Heart right ventricle (tissue), 16 donors: ENCODE results near the gene SPHKAP. TPM values are rescaled to one million over a fixed set of nuclear protein-coding genes. Genes with fewer than 3 reads are reported as not detected.

Source experiments
- ATAC-seq, 8 donors: fragments of 200-7000 bp; cut with Tn5 transposase; one replicate each; pipeline ENCODE4 v1.9.1; 2020; ENCODE audit warnings: mild to moderate bottlenecking in 8 of 8, moderate library complexity in 8 of 8, moderate number of reproducible peaks in 1 of 8
- DNase-seq, 2 donors: peaks; one replicate each; pipeline ENCODE4 v3.0.0-alpha.2; 2020
- H3K27ac ChIP-seq, 10 donors: fragments of 200-600 bp; sonication (generic) in 2 of 10; one replicate each; pipeline versions ENCODE4 v1.5.0 to v1.8.0; 2020 to 2022; ENCODE audit warnings: mild to moderate bottlenecking in 3 of 10
- H3K27me3 ChIP-seq, 7 donors: fragments of 200-600 bp; one replicate each; pipeline ENCODE4 v1.8.0; 2021 to 2022; ENCODE audit warnings: mild to moderate bottlenecking in 2 of 7
- H3K36me3 ChIP-seq, 9 donors: fragments of 200-600 bp; sonication (generic) in 1 of 9; one replicate each; pipeline versions ENCODE4 v1.5.0 to v1.8.0; 2020 to 2022; ENCODE audit warnings: mild to moderate bottlenecking in 2 of 9
- H3K4me1 ChIP-seq, 9 donors: fragments of 200-600 bp; sonication (generic) in 1 of 9; one replicate each; pipeline versions ENCODE4 v1.5.0 to v1.8.0; 2020 to 2022; ENCODE audit warnings: mild to moderate bottlenecking in 4 of 9
- H3K4me3 ChIP-seq, 10 donors: fragments of 200-600 bp; sonication (generic) in 2 of 10; one replicate each; pipeline versions ENCODE4 v1.5.0 to v1.8.0; 2020 to 2022; ENCODE audit warnings: mild to moderate bottlenecking in 7 of 10, moderate library complexity in 2 of 10
- H3K9me3 ChIP-seq, 11 donors: fragments of 200-600 bp in 10 of 11; sonication (generic) in 2 of 11; one replicate each; pipeline versions ENCODE4 v1.5.0 to v1.8.0; 2013 to 2022; ENCODE audit warnings: mild to moderate bottlenecking in 2 of 11, control low read depth in 1 of 11, moderate library complexity in 1 of 11
- WGBS, 2 donors: extraction: QIAGEN DNeasy Blood & Tissue Kit; methylation state at CpG; one replicate each; pipeline ENCODE4 v1.1.7; 2013; ENCODE audit warnings: inconsistent platforms in 1 of 2; 5-methylcytosine and 5-hydroxymethylcytosine counted together
- intact Hi-C, 10 donors: fragments of 100-400 bp; cut with DNase I; formaldehyde crosslinking; loops; one replicate each; pipeline versions ENCODE4 v1.11.1 to v1.14.2; 2022
- polyA plus RNA-seq, 2 donors: library from polyadenylated mRNA; stranded (reverse); fragments of 200-250 nt; gene quantifications; one replicate each; pipeline ENCODE4 v1.2.3, GENCODE V29; 2013
- total RNA-seq, 10 donors: library from RNA; stranded (reverse); fragmentation: NEBNext Ultra II Directional in 3 of 10; extraction: Animal tissue kit (Norgen Biotek cat#: 25700) in 3 of 10; gene quantifications; one replicate each; pipeline versions ENCODE4 v1.2.1 to v1.2.4, GENCODE V29; 2021 to 2023
- TF ChIP-seq, protein P1 (sequence below), 9 donors: fragments of 200-600 bp; sonication (generic) in 2 of 9; IDR thresholded peaks; one replicate each; pipeline versions ENCODE4 v1.5.0 to v1.8.0; 2021 to 2022; ENCODE audit warnings: antibody characterized with exemption in 9 of 9, mild to moderate bottlenecking in 5 of 9, moderate library complexity in 1 of 9
- donor health status: Arrhythmogenic right ventricular cardiomyopathy.
- donor health status: ischemic (EF 13 %, LVEDD 7.1; RV severe dilation, severe dysfunction).
- donor health status: healthy with polysubstance abuse.
- donor health status: DM: no; HTN: yes; CAD: no.
- donor health status: DM: no; HTN: no; CAD: no.
- donor health status: ischemic (EF 25% LVEDD 6.9; RV normal size, moderate dysfunction).
- donor health status: ischemic (EF 25% LVEDD 5.7; RV mildly dilated, moderate dysfunction).
- donor health status: healthy.
- donor health status: DM: yes; HTN: yes; CAD: no.
- donor health status: Ischemic cardiomyopathy.
- donor health status: ischemic (EF 35%, LVEDD 5.7; RV mildly dilated, moderate dysfunction).
- donor health status: nonischemic (EF 11% LVEDD 7.7; RV severe dilation, severe dysfunction).
- donor health status: DM: yes; HTN: yes; CAD: no.
- donor health status: PGD.
- donor health status: ischemic (EF 29% LVEDD 5.4; RV normal size, mild dysfunction).
- donor health status: nonischemic (EF 23%, LVEDD 6.1; RV moderate dilation, normal function).

The SPHKAP gene
- total and polyA plus RNA-seq, 12 donors: 4.7 to 151 (median 101) TPM

DNA sequence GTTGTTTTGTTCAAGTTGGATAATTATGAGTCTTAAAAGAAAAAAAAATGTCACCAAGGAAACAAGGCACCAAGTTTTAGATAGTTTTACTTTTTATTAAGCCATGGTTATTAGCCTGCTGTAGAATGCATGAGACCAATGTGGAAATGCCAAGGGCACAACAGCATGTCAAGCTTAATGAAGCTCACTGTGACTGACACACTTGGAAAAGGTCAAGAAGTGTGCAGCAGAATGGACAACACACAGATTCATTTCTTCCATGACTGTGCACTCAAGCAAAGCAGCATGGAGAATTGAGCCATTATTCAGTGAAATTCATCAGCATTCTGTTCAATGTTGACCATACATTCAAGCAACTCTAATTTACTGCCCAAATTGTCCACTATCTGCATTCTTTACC is 23.6 kb downstream of the SPHKAP start:
- TF ChIP-seq, protein P1, sequence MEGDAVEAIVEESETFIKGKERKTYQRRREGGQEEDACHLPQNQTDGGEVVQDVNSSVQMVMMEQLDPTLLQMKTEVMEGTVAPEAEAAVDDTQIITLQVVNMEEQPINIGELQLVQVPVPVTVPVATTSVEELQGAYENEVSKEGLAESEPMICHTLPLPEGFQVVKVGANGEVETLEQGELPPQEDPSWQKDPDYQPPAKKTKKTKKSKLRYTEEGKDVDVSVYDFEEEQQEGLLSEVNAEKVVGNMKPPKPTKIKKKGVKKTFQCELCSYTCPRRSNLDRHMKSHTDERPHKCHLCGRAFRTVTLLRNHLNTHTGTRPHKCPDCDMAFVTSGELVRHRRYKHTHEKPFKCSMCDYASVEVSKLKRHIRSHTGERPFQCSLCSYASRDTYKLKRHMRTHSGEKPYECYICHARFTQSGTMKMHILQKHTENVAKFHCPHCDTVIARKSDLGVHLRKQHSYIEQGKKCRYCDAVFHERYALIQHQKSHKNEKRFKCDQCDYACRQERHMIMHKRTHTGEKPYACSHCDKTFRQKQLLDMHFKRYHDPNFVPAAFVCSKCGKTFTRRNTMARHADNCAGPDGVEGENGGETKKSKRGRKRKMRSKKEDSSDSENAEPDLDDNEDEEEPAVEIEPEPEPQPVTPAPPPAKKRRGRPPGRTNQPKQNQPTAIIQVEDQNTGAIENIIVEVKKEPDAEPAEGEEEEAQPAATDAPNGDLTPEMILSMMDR (IDR thresholded peaks at IDR 0.05): no peak
- Histone ChIP-seq H3K4me1 (peaks cover 0 to 3% (median 0%) of the 10 kb centered on the region in 9 donors), H3K27me3 (no peaks in the 10 kb centered on the region), H3K36me3 (no peaks in the 10 kb centered on the region), H3K9me3 (peaks cover 0 to 30% (median 0%) of the 10 kb centered on the region in 11 donors), H3K27ac (no peak overlapping the region), H3K4me3 (no peak overlapping the region)
- DNase-seq (no peak), ATAC-seq (no peak)
- intact Hi-C loops: no loop called here

DNA sequence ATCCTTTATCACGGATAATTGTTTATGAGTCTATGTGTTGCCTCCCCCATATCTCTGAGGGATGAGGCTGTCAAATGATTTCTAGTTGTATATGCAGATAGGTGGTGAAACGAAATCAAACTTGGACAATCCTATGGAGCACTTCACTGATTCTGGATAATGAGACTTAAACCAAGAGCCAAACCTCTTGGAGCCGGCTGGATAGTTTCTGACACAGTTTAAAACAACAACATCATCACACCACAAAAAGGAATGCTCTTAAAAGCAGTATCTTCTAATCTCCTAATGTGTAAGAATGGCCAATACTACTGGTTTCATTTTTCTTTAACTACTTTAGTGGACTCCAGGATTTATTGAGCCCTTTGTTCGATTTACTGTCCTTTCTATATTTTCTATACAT is 36.5 kb downstream of the SPHKAP start:
- 33 to 36% methylated on average over 4 of the region's 4 CpGs for WGBS, 2 donors
- ATAC-seq (no peak), DNase-seq (no peak)
- H3K36me3 ChIP-seq: no peaks in the 10 kb centered on the region
- no peaks in the 10 kb centered on the region for H3K9me3 ChIP-seq
- no peak overlapping the region for H3K4me3 ChIP-seq
- peaks cover 0 to 10% (median 0%) of the 10 kb centered on the region in 9 donors for H3K4me1 ChIP-seq
- no peak overlapping the region for H3K27ac ChIP-seq
- TF ChIP-seq, protein P1 (IDR thresholded peaks at IDR 0.05): no peak
- intact Hi-C loops: no loop called here
- no peaks in the 10 kb centered on the region for H3K27me3 ChIP-seq

DNA sequence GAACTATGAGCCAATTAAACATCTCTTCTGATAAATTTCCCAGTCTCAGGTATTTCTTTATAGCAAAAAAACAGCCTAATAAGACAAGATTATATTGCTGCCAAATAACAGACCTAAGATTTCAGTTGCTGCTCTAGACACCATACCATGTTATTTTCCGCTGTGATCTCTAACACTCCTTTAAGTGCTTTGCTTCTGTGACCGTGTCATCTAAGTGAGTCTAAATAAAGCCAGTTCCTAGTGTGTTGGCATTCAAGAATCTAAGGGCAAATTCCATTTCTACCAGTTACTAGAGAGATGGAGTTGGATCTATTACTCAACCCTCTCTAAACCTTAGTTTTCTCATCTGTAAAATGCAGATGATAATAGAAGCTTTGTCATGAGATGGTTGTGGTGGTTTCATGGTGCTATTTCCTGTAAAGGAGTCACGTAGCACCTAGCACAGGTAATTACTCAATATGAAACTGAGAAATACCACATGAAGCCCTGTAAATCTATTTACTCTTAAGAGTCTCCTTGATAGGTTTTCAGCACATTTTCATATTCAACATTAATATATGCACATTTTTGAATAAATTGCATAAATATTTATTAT is 40.5 kb downstream of the SPHKAP start:
- peaks cover 0 to 23% (median 0%) of the 10 kb centered on the region in 9 donors for H3K4me1 ChIP-seq
- no peak for DNase-seq
- intact Hi-C loops: no loop called here
- 58 to 65% methylated on average over 3 of the region's 3 CpGs for WGBS, 2 donors
- H3K36me3 ChIP-seq: no peaks in the 10 kb centered on the region
- peaks cover 0 to 7% (median 0%) of the 10 kb centered on the region in 11 donors for H3K9me3 ChIP-seq
- TF ChIP-seq, protein P1 (IDR thresholded peaks at IDR 0.05): no peak
- H3K27ac ChIP-seq: peak overlapping the region in 2 of 10 donors; percentile 30 to 43
- H3K27me3 ChIP-seq: no peaks in the 10 kb centered on the region
- H3K4me3 ChIP-seq: no peak overlapping the region
- ATAC-seq: peak in 5 of 8 donors; percentile 52 to 86 (median 73)

DNA sequence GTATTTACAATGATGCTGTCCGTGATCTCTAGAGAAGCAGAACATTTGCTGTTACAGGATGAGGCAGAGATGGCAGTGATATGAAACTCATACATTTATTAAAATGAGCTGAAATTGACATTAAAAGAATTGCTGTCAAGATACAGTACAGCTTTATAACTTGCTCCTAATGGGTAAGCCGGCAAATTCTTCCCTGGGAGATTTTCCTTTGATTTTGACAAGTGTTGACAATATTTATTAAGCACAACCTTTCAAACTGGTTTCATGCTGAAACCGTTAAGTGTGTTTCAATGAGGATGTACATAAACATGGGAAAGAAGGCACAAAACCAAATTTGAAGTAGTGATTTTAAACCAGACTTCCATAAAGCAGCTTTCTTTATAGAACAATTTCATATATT is 45.5 kb downstream of the SPHKAP start:
- Histone ChIP-seq H3K36me3 (no peaks in the 10 kb centered on the region), H3K9me3 (peaks cover 0 to 7% (median 0%) of the 10 kb centered on the region in 11 donors), H3K4me1 (peaks cover 0 to 13% (median 0%) of the 10 kb centered on the region in 9 donors), H3K27me3 (no peaks in the 10 kb centered on the region), H3K27ac (no peak overlapping the region), H3K4me3 (no peak overlapping the region)
- DNase-seq (no peak), ATAC-seq (no peak)
- WGBS, 2 donors: 67 to 75% methylated on average over 3 of the region's 3 CpGs
- TF ChIP-seq, protein P1 (IDR thresholded peaks at IDR 0.05): no peak
- intact Hi-C loops: no loop called here
